Activated CD4-positive, alpha-beta T cell treated with anti-CD3 and anti-CD28 coated beads for 48 hours (primary cell): ENCODE results near the gene OR6B3.
A peak's percentile ranks its signal among the peaks of the same experiment; 100 is the strongest.

Experiments
- DNase-seq: peaks from one replicate; pipeline ENCODE4 v3.0.0-alpha.2; 2020

OR6B3 gene

DNA sequence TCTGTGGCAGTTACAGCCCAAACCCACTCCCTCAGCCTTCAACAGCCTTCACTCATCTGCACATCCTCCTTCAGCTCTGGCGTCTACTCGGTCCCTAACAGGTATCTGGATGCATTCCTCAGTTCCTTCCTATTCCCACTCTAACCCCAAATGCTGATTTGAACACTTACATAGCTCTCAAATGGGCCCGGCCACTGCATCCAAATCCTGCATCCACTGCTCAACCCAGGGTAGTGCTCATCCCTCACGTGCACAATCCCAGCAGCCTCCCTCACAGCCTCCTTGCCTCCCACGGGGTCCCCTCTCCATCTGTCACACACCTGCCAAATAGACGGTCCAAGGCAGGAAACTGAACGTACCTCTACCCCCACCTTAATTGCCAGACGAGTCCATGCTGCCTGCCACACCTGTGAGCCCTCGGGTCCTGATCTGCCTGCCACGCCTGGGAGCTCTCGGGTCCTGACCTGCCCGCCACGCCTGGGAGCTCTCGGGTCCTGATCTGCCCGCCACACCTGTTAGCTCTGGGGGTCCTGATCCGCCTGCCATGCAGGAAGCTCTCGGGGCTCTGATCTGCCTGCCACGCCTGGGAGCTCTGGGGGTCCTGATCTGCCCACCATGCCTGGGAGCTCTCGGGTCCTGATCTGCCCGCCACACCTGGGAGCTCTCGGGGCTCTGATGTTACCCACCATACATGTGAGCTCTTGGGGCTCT, 9.9 kb downstream of the OR6B3 start:
- no peak for DNase-seq

DNA sequence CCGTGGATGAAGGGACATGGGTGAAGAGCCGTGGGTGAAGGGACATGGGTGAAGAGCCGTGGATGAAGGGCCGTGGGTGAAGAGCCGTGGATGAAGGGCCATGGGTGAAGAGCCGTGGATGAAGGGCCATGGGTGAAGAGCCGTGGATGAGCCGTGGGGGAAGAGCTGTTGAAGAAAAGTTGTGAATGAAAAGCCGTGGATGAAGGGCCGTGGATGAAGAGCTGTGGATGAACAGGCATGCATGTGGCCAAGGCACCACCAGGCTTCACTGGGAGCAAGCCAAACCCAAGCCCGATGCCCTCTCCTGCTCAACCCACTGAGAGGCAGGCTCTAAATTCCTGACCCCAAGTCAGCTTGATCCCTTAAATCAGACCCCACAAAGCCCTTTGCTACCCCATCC, 10.6 kb downstream of the OR6B3 start:
- no peak for DNase-seq

DNA sequence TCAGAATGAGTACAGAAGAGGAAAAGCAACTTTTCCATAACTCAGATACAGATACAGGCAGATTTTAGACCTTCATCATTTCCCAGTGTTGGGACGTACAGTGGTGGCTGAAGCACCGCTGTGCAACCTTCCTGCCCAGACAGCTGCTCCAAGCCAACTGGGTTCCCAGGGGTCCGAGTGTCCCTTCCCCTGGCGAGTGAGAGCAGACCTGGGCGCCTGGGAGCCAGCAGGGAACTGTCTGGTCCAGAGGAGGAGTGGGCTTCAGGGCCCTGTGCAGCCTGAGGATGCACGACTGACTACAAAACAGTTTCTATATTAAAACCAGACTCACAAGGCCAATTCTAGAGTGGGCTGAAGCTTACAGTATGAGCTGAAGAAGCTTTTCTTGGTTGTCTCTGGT, 12.0 kb downstream of the OR6B3 start:
- no peak for DNase-seq

DNA sequence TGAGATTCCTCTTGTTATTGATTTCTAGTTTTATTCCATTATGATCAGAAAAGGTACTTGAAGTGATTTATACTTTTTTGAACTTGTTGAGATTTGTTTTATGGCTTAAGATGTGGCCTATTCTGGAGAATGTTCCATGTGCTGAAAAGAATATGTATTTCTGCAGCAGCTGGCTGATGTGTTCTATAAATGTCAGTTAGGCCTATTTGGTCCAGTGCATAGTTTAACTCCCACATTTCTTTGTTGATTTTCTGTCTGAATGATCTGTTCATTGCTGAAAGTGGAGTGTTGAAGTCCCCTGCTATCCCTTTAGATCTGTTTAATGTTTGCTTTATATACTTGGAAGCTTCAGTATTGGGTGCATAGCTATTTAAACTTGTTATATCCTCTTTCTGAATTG, 16.0 kb downstream of the OR6B3 start:
- no peak for DNase-seq

DNA sequence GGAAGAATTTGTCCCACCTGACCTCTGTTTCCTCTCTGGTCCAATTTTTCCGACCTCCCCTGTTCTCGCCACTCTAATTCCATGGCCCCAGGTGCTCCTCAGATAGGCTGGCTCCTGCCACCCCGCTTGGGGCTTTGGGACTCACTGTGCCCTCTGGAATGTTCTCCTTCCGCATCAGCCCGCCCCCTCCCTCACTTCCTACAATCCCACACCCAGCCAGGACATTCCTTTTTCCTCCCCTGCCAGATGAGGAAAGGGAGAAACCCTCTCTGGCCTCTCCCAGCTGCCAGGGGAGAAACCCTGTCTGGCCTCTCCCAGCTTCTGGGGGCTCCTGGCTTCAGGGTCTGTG, 20.0 kb downstream of the OR6B3 start:
- DNase-seq: no peak

DNA sequence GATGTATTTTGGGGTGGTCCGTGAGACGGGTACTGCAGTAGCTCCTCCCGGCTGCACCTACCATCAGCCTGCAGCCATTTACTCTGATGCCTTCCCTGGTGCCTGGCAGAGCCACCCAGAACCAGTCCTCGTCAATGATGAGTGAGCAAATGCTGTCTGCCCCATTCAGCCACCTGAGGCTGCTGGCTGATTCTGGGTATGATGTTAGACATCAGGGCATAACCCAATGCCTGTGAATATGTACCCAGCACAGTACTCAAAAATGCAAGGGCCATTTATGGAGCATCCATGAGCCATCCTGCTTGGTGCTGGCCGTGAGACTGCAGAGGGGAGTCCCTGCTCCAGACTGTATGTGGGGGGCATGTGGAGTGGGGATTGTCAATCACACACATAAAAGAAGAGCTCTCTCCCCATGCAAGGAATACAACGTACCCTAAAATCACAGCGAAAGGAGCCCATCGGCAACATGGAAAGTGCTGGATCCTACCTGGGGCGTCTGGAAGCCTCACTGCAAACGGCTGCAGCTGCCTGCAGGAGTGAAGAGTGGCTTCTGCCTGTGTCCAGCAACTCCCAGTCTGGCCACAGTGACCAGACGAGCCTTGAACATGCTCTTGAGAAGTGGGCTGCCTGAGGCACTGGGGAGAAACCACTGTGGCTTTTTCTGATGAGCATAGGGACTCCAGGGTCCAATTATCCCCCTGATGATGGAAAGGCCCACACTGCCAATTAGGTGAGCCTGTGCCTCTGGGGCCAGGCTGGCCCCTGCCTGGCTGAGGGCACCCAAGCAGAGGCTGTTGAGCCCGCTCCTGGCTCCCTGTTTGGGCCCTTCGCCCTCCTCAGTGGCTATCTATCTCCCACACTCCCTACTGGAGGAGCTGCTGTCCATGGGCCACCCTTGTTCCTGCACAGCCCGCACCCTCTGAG, 20.7 kb downstream of the OR6B3 start:
- no peak for DNase-seq

DNA sequence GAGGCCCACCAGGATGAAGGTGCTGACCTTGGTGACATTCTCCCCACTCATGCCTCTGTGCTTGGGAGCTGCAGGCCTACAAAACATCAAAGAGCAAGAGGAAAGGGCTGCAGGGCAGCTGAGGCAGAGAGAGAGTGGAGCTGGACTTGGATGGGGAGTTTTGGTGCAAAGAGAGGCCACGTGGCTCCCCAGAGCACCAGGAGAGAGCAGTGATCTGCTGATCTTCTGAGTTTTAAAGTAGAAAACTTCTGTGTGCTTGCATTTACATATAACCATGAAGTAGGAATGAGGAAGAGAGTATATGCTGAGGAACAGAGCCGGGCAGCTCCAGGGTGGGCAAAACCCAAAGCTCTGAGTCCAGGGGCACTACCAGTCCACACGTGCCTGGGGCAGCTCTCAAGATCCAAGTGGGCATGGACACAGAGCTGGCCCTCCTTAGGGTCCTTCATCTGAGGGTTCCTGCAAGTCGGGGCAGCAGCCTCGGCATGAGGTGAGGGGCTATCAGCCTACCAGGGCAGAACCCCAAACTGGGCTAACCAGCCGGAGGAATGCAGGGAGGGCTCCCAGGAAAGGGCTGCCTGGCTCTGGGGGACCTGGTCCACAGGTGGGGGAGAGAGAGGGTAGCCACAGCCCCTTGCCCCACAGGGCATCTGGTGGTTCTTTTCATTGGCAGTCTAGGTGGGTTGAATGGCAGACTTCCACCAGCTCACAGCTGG, 22.8 kb downstream of the OR6B3 start, which contains the start of gene OR6B2:
Gene OR6B2 (minus strand): TSS at position 51 of the 716 bp plus-strand sequence. CDS start 0 bp downstream, at position 51.
- DNase-seq: no peak

DNA sequence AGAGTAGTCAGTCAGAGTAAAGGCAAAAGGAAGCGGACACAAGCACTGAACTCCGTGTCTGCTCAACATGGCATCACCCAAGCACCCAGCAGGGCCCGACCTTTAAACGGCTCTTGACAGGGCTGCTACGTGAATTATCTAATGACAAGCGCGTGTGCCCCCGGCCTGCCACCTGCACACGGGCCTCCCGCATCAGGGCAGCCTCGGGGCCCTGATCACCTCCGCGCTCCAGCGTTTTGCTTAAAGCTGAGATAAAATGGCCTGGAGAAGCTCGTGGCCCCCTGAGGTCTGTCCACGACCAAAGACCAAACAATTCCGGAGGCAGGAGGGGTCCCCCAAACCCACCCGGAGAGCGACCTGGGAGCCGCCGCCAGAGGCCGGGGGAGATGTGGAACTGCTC, 28.6 kb downstream of the OR6B3 start:
- peak; percentile 49 for DNase-seq

DNA sequence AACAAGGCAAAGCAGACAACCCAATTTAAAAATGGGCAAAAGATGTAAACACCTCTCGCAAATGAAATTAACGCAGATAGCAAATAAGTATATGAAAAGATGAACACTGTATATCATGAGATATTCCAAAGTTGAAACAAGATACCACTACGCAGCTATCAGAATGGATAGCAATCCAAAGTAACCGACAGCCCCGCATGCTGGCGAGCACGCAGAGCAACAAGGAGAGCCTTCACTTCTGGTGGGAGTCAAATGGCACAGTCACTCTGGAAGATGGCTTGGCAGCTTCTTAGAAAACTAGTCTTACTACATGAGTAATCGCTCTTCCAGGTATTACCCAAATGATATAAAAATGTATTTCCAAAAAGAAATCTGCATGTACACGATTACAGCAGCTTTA, 29.5 kb downstream of the OR6B3 start:
- peak; percentile 17 for DNase-seq

DNA sequence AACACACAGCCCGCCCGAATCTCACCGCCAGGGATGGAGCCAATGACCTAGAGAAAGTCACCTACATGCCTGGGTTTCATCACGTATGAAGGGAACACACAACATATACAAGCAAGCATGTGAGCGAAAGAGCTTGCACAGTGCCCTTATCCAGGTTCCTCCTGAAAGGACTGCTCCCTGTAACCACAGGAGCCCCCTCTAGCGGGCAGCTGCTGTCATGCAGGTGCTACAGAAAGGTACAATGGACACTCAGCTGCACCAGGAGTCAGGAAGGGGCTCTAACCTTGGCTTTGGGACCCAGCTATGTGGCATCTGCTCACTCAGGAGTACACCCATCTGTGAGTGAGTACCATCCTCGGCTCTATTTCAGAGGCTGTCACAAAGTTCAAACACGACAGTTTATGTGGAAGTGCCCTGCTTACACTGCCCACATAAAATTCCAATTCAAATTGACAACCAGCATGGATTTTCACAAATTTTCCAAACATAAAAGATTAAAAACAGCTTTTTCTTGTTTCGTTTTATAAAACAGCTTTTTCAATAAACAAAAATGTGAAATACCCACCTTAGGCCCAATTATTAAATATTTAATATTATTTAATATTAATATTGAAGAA, 31.7 kb downstream of the OR6B3 start:
- DNase-seq: peak; percentile 83

DNA sequence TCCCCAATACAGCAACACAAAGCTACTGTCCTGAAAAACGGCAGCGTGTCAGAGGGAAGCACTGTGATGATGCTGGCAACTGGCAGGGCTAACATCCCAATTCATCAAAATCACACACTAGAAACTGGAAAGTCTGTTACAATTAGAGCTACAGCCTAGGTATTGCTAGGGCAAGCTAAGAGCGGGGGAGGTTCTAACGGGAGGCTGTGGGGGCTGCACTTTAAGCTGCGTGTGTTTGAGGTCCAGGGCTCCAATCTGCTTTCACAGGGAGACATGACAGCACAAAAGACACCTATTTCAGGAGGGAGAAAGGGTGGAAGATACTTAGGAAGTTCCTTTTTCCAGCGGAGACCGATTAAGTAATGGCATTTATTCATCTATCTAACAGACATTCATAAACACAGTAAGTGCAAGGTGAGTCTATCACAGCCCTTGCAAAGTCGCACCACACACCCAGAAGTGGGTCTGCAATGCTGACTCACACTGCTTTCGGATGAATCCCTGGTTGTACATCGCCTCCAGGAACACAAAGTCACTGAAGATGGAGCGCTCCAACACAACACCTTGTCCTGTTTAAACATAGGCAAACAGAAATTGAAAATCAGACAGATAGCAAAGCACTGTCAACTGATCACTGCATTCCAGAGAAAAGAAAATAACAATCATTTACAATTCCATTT, 35.1 kb downstream of the OR6B3 start:
- DNase-seq: no peak

DNA sequence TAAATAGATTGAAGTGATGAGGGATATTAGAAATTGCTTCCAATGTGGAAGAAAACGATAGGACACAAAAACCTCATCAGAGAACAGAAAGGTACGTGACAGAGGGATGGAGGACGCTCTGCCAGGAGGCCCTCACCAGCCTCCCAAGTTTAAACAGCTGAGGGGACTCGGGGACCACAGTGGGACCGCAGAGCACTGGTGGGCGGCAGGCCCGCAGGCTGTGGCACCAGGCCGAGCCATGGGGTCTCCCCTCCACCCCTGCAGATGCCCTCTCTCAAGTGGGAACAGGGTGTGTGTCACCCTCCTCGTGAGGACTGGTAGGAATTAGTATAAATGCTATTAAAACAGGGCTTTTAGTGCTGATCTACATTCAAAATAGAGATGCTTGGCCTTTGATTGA, 39.0 kb downstream of the OR6B3 start:
- DNase-seq: no peak

DNA sequence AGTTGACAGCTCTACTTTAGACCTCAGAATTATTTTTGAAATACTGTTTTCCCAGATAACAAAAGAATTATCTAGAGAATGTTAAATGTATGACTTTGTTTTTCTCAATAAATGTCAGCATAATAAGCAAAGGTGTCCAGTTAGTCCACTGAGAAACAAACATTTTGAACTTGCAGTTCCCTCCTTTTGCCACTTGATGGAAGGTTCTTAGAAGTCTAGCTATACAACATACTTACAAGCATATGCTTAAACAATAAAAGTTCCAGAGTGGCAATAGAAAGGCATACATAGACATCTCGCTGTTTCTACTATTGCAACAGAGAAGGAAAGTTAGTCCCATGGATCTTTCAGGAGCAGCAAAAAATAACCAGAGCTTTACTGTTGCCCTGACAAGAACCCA, 40.0 kb downstream of the OR6B3 start:
- DNase-seq: no peak

DNA sequence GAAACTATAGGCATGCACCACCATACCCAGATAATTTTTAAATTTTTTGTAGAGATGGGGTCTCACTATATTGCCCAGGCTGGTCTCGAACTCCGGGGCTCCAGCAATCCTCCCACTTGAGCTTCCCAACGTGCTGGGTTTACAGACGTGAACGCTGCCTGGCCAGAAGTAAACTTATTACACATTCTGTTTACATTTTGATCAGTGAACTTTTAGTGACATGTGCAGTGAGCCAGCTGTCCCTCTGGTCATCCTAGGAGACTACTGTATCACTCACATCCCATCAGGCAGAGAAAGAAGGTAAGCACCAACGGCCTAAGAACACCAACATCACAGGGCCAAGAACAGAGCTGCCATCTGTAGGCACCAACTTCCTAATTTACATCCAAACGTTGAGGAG, 50.3 kb downstream of the OR6B3 start:
- DNase-seq: no peak

DNA sequence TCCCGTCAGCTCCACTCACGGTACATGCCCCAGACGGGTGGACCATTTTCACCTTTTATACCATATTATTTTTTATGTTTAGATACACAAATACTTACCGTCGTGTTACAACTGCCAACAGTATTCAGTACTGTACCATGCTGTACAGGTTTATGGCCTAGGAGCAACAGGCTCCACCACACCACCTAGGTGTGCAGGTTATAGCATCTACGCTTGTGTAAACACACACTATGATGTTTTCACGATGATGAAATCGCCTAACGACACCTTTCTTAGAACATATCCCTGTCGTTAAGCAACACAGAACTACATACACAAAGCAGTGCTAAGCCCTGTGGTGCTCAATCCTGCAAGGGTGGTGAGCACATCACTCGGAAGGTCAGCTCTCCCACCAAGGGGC, 52.6 kb downstream of the OR6B3 start:
- no peak for DNase-seq

DNA sequence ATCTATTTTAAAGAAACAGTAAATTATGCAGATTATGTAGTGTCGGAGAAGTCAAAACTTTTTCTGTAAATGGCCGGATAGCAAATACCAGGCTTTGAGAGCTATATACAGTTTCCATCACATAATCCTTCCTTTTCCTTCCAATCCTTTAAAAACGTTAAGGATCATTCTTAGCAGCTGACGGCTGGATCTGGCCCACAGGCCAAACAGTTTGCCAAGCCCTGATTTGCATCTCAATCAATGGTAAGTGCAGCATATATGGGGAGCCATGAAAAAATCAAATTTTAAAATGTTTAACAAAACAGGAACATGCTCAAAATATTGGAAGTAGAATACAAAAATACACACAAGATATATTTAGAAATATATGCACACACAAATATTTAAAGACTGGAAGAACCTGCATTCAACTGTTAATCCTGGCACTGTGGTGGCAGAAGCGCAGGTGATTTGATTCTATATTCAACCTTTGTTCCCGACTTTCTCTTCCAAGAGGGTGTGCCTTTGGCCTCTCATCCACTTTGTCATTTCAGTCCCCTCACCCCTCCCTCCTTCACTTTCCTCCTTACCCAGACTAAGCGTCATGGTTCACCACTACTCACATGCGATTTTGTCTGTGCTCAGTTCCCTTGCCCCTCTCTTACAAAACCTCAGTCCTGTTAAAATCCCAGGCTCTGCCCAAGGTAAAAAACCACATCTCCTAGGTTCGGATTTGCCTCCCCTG, 55.5 kb downstream of the OR6B3 start:
- DNase-seq: no peak
